IPS DF 6.9 (cell line): Measurements from ENCODE around the gene MAST2.
"Not testable (repeated sequence)": the region's sequence is repeated elsewhere in the genome, so short reads cannot be mapped to it uniquely, and the experiment has no call there.

Experiments used
- DNase-seq: peaks from one replicate; pipeline ENCODE4 v3.0.0-alpha.2; 2013; ENCODE audit warnings: low read depth, low spot score
- H3K27ac ChIP-seq: one replicate; pipeline ENCODE4 v1.5.1; 2013; ENCODE audit warnings: low read length, control low read depth
- H3K27me3 ChIP-seq: 2 replicates; pipeline ENCODE4 v1.6.1; 2013; ENCODE audit warnings: mild to moderate bottlenecking, low read length; ENCODE audit not compliant: control insufficient read depth, insufficient read depth
- H3K36me3 ChIP-seq: 2 replicates; pipeline ENCODE4 v1.6.1; 2013; ENCODE audit warnings: low read length; ENCODE audit not compliant: control insufficient read depth, insufficient read depth
- H3K4me1 ChIP-seq: 2 replicates; pipeline ENCODE4 v1.6.1; 2013; ENCODE audit warnings: low read length; ENCODE audit not compliant: control insufficient read depth, insufficient read depth
- H3K4me3 ChIP-seq: 2 replicates; pipeline ENCODE4 v1.5.1; 2013; ENCODE audit warnings: mild to moderate bottlenecking, low read length
- H3K9me3 ChIP-seq: 2 replicates; pipeline ENCODE4 v1.6.1; 2013; ENCODE audit warnings: low read length, inconsistent platforms; ENCODE audit not compliant: control insufficient read depth, insufficient read depth
- WGBS: extraction: QIAGEN DNeasy Blood & Tissue Kit; methylation state at CpG from one replicate; pipeline ENCODE4 v1.1.7; 2013; ENCODE audit warnings: mixed read lengths, missing lambda C conversion rate; ENCODE audit not compliant: insufficient read length, insufficient coverage; 5-methylcytosine and 5-hydroxymethylcytosine counted together

Gene MAST2

DNA sequence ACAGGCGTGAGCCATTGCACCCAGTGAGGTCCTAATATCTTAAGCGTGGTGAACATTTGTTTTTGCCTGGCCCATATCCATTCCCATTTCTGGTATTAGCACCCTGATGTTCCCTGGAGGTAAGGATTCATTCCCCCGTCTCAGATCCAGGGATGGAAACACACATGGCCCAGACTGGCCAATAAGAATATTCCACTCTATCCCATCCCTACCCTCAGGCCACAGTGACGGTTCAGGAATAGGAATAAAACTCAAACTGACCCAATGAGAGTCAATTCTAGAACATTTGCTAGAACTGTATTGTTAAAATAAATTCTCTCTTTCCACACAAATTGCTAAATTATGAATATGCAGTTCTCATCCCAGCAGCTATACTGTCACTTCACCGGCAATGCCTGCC is 252.9 kb downstream of the MAST2 start:
- H3K4me3 ChIP-seq: no peak overlapping the region
- no peaks in the 10 kb centered on the region for H3K4me1 ChIP-seq
- DNase-seq: no peak
- H3K36me3 ChIP-seq: no peaks in the 10 kb centered on the region
- no peaks in the 10 kb centered on the region for H3K9me3 ChIP-seq
- no CpG with 5 or more reads among the region's 5 CpGs for WGBS
- no peak overlapping the region for H3K27ac ChIP-seq
- no peaks in the 10 kb centered on the region; the same call in 1 of the 2 replicates for H3K27me3 ChIP-seq

DNA sequence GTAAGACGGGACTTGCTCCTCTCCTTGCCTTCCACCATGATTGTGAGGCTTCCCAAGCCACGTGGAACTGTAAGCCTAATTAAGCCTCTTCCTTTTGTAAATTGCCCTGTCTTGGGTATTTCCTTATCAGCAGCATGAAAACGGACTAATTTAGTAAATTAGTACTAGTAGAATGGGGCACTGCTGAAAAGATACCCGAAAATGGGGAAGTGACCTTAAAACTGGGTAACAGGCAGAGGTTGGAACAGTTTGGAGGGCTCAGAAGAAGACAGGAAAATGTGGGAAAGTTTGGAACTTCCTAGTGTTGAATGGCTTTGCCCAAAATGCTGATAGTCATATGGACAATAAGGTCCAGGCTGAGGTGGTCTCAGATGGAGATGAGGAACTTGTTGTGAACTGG is 253.8 kb downstream of the MAST2 start:
- WGBS: no CpG with 5 or more reads among the region's 4 CpGs
- H3K9me3 ChIP-seq, H3K27ac ChIP-seq, H3K36me3 ChIP-seq, H3K27me3 ChIP-seq, H3K4me1 ChIP-seq, H3K4me3 ChIP-seq, DNase-seq: not testable (repeated sequence)

DNA sequence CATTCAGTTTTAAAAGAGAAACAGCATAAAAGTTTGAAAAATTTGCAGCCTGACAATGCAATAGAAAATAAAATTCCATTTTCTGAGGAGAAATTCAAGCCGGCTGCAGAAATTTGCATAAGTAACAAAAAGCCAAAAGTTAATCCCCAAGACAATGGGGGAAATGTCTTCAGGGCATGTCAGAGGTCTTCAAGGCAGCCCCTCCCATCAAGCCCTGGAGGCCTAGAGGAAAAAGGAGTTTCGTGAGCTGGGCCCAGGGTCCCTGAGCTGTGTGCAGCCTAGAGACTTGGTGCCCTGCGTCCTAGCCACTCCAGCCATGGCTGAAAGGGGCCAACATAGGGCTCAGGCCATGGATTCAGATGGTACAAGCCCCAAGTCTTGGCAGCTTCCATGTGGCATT is 254.4 kb downstream of the MAST2 start:
- no peak for DNase-seq
- no peaks in the 10 kb centered on the region for H3K9me3 ChIP-seq
- no peaks in the 10 kb centered on the region for H3K36me3 ChIP-seq
- no peak overlapping the region for H3K27ac ChIP-seq
- H3K27me3 ChIP-seq: no peaks in the 10 kb centered on the region; the same call in 1 of the 2 replicates
- H3K4me3 ChIP-seq: no peak overlapping the region
- H3K4me1 ChIP-seq: no peaks in the 10 kb centered on the region
- WGBS: no CpG with 5 or more reads among the region's 3 CpGs

DNA sequence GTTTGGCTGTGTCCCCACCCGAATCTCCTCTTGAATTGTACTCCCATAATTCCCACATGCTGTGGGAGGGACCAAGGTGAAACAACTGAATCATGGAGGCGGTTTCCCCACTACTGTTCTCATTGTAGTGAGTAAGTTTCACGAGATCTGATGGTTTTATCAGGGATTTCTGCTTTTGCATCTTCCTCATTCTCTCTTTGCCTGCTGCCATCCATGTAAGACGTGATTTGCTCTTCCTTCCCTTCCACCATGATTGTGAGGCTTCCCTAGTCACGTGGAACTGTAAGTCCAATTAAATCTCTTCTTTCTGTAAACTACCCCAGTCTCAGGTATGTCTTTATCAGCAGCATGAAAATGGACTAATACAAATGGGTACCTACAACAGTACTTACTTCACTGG is 255.5 kb downstream of the MAST2 start:
- H3K4me3 ChIP-seq: no peak overlapping the region
- H3K27me3 ChIP-seq: no peaks in the 10 kb centered on the region; the same call in 1 of the 2 replicates
- no peaks in the 10 kb centered on the region for H3K4me1 ChIP-seq
- no CpG with 5 or more reads among the region's 5 CpGs for WGBS
- no peaks in the 10 kb centered on the region for H3K36me3 ChIP-seq
- H3K27ac ChIP-seq: no peak overlapping the region
- no peaks in the 10 kb centered on the region for H3K9me3 ChIP-seq
- DNase-seq: no peak

DNA sequence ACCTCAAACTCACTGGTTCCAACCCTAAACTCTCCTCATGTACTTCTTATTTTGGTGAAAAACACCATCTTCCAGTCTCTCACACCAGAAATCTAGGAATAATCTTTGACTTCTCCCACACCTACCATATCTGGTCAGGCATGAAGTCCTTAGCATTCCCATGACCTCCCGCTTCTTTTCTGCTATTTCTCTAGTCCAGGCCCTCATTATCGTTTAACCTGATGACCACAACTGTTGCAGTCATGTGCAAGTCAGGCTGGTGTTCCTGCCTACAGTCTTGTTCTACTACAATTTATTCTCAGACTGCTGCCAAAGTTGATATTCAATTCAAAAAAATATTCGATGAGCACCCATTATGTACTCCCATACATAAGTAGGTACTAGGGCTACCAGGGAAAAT is 257.7 kb downstream of the MAST2 start:
- no peak overlapping the region for H3K27ac ChIP-seq
- H3K27me3 ChIP-seq: no peaks in the 10 kb centered on the region
- H3K4me3 ChIP-seq: no peak overlapping the region
- no peaks in the 10 kb centered on the region for H3K4me1 ChIP-seq
- no CpG with 5 or more reads among the region's 3 CpGs for WGBS
- DNase-seq: no peak
- no peaks in the 10 kb centered on the region for H3K36me3 ChIP-seq
- no peaks in the 10 kb centered on the region for H3K9me3 ChIP-seq

DNA sequence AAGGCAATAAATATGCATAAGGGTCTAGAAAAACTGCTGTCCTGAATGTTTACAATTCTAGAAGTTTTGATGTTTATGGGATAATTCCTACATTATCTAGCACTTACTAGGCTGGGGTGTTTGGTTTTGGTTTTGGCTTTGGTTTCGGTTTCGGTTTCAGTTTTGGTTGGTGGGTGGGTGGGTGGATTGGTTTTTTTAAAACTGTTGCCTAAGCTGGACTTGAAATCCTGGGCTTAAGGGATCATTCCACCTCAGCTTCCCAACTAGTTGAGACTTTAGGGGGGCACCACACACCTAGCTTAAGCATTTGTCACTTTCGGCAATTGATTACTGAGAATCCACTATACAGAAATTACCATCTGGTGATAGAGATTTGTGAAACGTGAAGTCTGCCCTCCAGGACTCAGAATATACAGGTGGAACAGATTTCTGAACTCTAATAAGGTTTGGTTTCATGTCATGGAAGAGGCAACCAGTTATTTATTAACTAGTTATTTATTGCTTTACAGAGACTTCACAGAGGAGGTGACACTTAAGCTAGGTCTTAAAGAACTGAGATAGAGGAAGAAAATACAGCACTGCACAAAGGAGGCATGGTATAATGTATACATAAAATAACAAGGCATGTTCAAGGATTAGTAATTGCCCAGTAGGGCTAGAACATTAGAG is 259.4 kb downstream of the MAST2 start:
- no peaks in the 10 kb centered on the region for H3K27me3 ChIP-seq
- DNase-seq: no peak
- H3K4me1 ChIP-seq: no peaks in the 10 kb centered on the region
- H3K4me3 ChIP-seq: no peak overlapping the region
- 100% methylated on average over 2 of the region's 4 CpGs for WGBS
- H3K9me3 ChIP-seq: no peaks in the 10 kb centered on the region
- H3K27ac ChIP-seq: no peak overlapping the region
- H3K36me3 ChIP-seq: no peaks in the 10 kb centered on the region

DNA sequence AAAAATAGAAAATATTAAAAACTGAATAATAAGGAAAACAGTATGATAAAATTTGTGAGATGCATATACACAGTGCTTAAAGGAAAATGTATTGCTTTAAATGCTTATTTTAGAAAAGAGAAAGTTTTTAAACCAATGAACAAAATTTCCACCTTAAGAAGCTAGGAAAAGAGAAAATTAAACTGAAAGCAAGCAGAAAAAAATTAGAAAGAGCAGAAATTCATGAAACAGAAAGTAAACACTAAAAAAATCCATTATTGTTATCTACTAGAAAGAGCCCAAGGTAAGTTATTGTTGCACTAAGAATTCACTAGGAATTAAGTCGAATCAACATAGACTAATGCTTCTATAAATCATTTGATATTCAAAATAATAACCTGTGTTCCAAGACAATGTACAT is 261.3 kb downstream of the MAST2 start:
- H3K9me3 ChIP-seq: no peaks in the 10 kb centered on the region
- H3K4me3 ChIP-seq: no peak overlapping the region
- DNase-seq: no peak
- H3K36me3 ChIP-seq: no peaks in the 10 kb centered on the region
- WGBS: no CpG with 5 or more reads among the region's 1 CpG
- no peaks in the 10 kb centered on the region for H3K27me3 ChIP-seq
- H3K27ac ChIP-seq: no peak overlapping the region
- no peaks in the 10 kb centered on the region for H3K4me1 ChIP-seq

DNA sequence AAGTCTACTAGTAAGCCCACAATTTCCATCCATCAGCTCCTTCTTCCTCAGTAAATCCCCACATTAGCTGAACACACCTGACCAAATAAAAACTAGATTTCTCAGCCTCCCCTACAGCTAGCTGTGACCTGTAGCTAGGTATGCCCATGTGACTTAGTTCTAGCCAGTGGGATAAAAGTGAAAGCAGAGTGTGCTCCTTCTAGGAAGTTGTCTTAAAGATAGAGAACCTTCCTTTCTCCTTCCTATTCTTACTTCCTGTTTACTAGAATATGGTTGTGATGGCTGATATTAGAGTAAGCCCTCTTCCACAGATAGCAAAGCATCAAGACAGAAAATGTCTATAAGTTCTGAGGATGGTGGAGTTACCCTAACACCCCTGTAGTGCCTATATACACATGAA is 262.0 kb downstream of the MAST2 start:
- DNase-seq: no peak
- no peaks in the 10 kb centered on the region for H3K36me3 ChIP-seq
- H3K4me3 ChIP-seq: no peak overlapping the region
- H3K27me3 ChIP-seq: no peaks in the 10 kb centered on the region
- H3K4me1 ChIP-seq: no peaks in the 10 kb centered on the region
- H3K9me3 ChIP-seq: no peaks in the 10 kb centered on the region
- H3K27ac ChIP-seq: no peak overlapping the region

DNA sequence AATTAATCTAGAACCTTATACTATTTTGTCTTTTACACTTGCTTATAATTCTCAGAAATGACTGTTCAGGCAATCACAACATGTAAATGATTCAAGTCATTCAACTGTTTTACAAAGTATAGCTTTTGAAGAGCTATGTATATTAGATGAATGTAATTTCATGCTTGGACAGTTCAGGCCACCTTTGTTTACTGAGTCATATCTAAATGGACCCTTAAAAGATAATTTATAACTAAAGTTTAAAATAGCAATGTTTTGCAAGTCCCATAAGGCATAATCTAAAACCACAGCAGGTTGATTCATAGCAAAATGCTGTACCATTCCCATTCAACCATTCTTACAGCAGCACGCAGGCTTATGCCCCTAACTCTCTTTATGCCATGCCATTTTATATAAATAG is 264.2 kb downstream of the MAST2 start:
- DNase-seq: no peak
- WGBS: no CpG with 5 or more reads among the region's 1 CpG
- Histone ChIP-seq H3K4me3 (no peak overlapping the region), H3K27me3 (no peaks in the 10 kb centered on the region), H3K36me3 (no peaks in the 10 kb centered on the region), H3K9me3 (no peaks in the 10 kb centered on the region), H3K27ac (no peak overlapping the region), H3K4me1 (no peaks in the 10 kb centered on the region)

DNA sequence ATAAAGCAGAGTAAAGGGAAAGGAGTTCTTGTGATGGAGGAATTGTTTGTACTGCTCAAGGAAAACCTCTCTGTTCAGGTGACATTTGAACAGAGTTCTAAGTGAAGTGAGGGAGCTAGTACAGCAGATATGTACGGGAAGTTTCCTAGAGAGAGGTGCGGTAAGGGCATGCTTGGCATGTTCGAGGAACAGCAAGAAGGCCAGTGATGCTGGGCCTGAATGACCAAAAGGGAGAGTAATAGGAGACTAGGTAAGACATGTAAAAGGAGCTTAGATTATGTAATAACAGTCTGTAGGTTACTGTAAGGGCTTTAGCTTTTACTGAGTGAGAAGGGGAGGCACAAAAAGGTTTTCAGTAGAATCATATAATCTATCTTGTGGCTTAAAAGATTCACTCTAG is 265.1 kb downstream of the MAST2 start:
- H3K4me3 ChIP-seq: no peak overlapping the region
- H3K9me3 ChIP-seq: no peaks in the 10 kb centered on the region
- WGBS: no CpG with 5 or more reads among the region's 3 CpGs
- H3K27ac ChIP-seq: no peak overlapping the region
- no peaks in the 10 kb centered on the region for H3K27me3 ChIP-seq
- H3K36me3 ChIP-seq: no peaks in the 10 kb centered on the region
- DNase-seq: no peak
- H3K4me1 ChIP-seq: no peaks in the 10 kb centered on the region

DNA sequence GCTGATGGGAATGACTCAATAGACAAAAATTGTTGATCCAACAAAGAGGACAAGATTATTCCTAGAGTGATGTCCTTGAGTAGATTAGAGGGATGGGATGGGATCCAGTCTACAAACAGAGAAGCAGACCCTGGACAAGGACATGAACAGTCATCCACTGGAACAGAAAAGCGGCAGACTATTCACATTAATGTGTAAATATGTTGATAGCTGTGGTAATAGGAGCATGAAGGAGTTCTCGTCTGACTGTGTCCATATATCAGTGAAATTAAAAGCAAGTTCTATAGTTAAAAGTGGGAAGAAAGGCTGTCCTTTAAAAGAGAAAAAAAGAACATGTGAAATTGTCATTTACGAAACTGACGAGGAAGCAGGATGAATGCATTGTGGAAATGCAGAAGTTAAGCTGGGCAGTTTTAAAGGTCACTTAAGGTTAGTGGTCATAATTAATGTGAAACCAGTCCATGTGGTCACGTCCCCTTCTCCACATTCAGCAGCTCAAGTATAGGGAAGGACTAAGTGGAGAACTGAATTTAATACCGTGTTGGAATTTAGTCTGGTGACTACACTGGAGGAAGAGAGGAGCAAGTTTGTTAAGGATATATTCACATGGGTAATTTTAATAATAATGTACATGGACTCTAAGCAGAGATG is 266.9 kb downstream of the MAST2 start:
- Histone ChIP-seq H3K4me1 (no peaks in the 10 kb centered on the region), H3K27me3 (no peaks in the 10 kb centered on the region), H3K27ac (no peak overlapping the region), H3K36me3 (no peaks in the 10 kb centered on the region), H3K4me3 (no peak overlapping the region), H3K9me3 (no peaks in the 10 kb centered on the region)
- DNase-seq: no peak
- WGBS: no CpG with 5 or more reads among the region's 6 CpGs
